ENCODE results near the gene CACNA1E.

CACNA1E gene

DNA sequence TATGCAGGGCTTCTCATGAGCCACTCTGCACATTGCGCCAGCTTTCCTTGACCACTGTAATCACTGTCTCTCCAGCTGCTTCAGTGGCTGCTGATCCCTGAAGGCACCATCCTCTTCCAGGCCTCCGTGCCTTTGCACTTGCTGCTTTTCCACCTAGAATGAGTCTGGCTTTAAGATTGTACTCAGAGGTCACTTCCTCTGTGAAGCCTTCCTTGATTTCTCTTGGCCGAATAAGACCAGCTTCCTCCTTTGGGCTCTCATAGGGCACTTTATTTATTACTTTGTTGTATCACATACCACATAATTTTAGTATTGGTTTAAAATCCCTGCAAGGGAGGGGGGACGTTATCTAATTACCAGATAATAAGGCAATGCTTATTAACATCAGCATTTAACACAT, 10.6 kb downstream of the CACNA1E start:
- no peaks in the 10 kb centered on the region for H3K27me3 ChIP-seq (ENCODE audit: low read length)
- H3K36me3 ChIP-seq (ENCODE audit: low read length), result no peaks in the 10 kb centered on the region
- no peaks in the 10 kb centered on the region for H4K20me1 ChIP-seq (ENCODE audit: low read depth, low read length)
- H3K9me3 ChIP-seq (ENCODE audit: insufficient read depth, low read length), result no peaks in the 10 kb centered on the region
- no peak overlapping the region for H3K4me3 ChIP-seq (ENCODE audit: insufficient read depth, low read length, poor library complexity, severe bottlenecking)
- no peaks in the 10 kb centered on the region for H3F3A ChIP-seq (ENCODE audit: insufficient read depth)
- no peak overlapping the region for H2AFZ ChIP-seq (ENCODE audit: low read depth, low read length, severe bottlenecking)
- TF ChIP-seq EZH2phosphoT487 (conservative IDR thresholded peaks at IDR 0.05; ENCODE audit: low read length), result no peak
- TF ChIP-seq, protein P1, sequence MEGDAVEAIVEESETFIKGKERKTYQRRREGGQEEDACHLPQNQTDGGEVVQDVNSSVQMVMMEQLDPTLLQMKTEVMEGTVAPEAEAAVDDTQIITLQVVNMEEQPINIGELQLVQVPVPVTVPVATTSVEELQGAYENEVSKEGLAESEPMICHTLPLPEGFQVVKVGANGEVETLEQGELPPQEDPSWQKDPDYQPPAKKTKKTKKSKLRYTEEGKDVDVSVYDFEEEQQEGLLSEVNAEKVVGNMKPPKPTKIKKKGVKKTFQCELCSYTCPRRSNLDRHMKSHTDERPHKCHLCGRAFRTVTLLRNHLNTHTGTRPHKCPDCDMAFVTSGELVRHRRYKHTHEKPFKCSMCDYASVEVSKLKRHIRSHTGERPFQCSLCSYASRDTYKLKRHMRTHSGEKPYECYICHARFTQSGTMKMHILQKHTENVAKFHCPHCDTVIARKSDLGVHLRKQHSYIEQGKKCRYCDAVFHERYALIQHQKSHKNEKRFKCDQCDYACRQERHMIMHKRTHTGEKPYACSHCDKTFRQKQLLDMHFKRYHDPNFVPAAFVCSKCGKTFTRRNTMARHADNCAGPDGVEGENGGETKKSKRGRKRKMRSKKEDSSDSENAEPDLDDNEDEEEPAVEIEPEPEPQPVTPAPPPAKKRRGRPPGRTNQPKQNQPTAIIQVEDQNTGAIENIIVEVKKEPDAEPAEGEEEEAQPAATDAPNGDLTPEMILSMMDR (IDR thresholded peaks at IDR 0.05; ENCODE audit: insufficient read depth, low read length, poor library complexity, severe bottlenecking), result no peak
- no peaks in the 10 kb centered on the region for H3K79me2 ChIP-seq (ENCODE audit: insufficient read depth, low read length)
- no peak overlapping the region for H3K4me2 ChIP-seq (ENCODE audit: low read depth, low read length, poor library complexity, severe bottlenecking)
- no peak overlapping the region for H3K9ac ChIP-seq (ENCODE audit: low read length)
- H3K27ac ChIP-seq (ENCODE audit: low read depth, low read length), result no peak overlapping the region
- H3K9me2 ChIP-seq (replicated peaks; ENCODE audit: insufficient read depth, low read length), result no peaks in the 10 kb centered on the region

DNA sequence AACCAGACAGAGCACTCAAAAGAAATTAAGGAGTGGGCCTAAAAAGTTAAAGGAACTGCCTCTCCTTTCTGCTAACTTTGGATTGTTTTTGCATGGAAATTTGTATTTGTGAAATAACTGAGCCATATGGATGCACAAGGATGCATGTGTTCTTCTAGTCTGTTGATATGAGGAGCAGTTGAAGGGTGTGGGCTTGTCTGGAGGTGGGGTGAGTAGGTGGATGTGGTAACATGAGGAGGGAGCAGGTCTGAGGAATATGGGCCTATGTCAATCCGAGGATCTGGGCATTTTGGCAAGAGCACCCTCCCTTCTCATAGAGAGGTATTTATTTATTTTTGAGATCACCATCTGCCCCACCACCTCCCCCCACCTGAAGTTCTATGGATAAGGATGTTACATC, 13.4 kb downstream of the CACNA1E start:
- TF ChIP-seq, protein P1 (IDR thresholded peaks at IDR 0.05; ENCODE audit: insufficient read depth, low read length, poor library complexity, severe bottlenecking), result no peak
- no peak for TF ChIP-seq EZH2phosphoT487 (conservative IDR thresholded peaks at IDR 0.05; ENCODE audit: low read length)
- no peak overlapping the region for H3K4me2 ChIP-seq (ENCODE audit: low read depth, low read length, poor library complexity, severe bottlenecking)
- H3K4me3 ChIP-seq (ENCODE audit: insufficient read depth, low read length, poor library complexity, severe bottlenecking), result no peak overlapping the region
- H3K9me3 ChIP-seq (ENCODE audit: insufficient read depth, low read length), result no peaks in the 10 kb centered on the region
- no peak overlapping the region for H3K9ac ChIP-seq (ENCODE audit: low read length)
- no peak overlapping the region for H3K27ac ChIP-seq (ENCODE audit: low read depth, low read length)
- H4K20me1 ChIP-seq (ENCODE audit: low read depth, low read length), result no peaks in the 10 kb centered on the region
- no peaks in the 10 kb centered on the region for H3K79me2 ChIP-seq (ENCODE audit: insufficient read depth, low read length)
- H3K9me2 ChIP-seq (replicated peaks; ENCODE audit: insufficient read depth, low read length), result no peaks in the 10 kb centered on the region
- no peaks in the 10 kb centered on the region for H3K27me3 ChIP-seq (ENCODE audit: low read length)
- no peaks in the 10 kb centered on the region for H3F3A ChIP-seq (ENCODE audit: insufficient read depth)
- no peak overlapping the region for H2AFZ ChIP-seq (ENCODE audit: low read depth, low read length, severe bottlenecking)
- H3K36me3 ChIP-seq (ENCODE audit: low read length), result no peaks in the 10 kb centered on the region

- H3F3A ChIP-seq (ENCODE audit: insufficient read depth), result no peaks in the 10 kb centered on the region
- no peak overlapping the region for H3K27ac ChIP-seq (ENCODE audit: low read depth, low read length)
- no peaks in the 10 kb centered on the region; the same call in 1 of the 2 replicates for H3K27me3 ChIP-seq (ENCODE audit: low read length)
- TF ChIP-seq, protein P1 (IDR thresholded peaks at IDR 0.05; ENCODE audit: insufficient read depth, low read length, poor library complexity, severe bottlenecking), result no peak
- TF ChIP-seq EZH2phosphoT487 (conservative IDR thresholded peaks at IDR 0.05; ENCODE audit: low read length), result no peak
- no peak overlapping the region for H3K9ac ChIP-seq (ENCODE audit: low read length)
- no peaks in the 10 kb centered on the region for H3K36me3 ChIP-seq (ENCODE audit: low read length)
- no peaks in the 10 kb centered on the region for H3K9me3 ChIP-seq (ENCODE audit: insufficient read depth, low read length)
- H3K79me2 ChIP-seq (ENCODE audit: insufficient read depth, low read length), result no peaks in the 10 kb centered on the region
- H4K20me1 ChIP-seq (ENCODE audit: low read depth, low read length), result no peaks in the 10 kb centered on the region
- H3K4me3 ChIP-seq (ENCODE audit: insufficient read depth, low read length, poor library complexity, severe bottlenecking), result no peak overlapping the region
- H2AFZ ChIP-seq (ENCODE audit: low read depth, low read length, severe bottlenecking), result no peak overlapping the region
- no peak overlapping the region for H3K4me2 ChIP-seq (ENCODE audit: low read depth, low read length, poor library complexity, severe bottlenecking)
- H3K9me2 ChIP-seq (replicated peaks; ENCODE audit: insufficient read depth, low read length), result no peaks in the 10 kb centered on the region
These were observed 14.6 kb downstream of the CACNA1E start for GRCh38 chr1:181497870-181498269.

Measured in SU-DHL-6 (cell line).